Duodenal mucosa (tissue), 2 donors: ENCODE results near the gene PPM1J.
A peak's percentile ranks its signal among the peaks of the same experiment; 100 is the strongest.

ENCODE experiments used
- H3K27ac ChIP-seq: one replicate; pipeline ENCODE4 v1.7.0; 2013; ENCODE audit warnings: low read depth, low read length
- H3K27me3 ChIP-seq, 2 donors: one replicate each; pipeline ENCODE4 v1.7.0; 2013; ENCODE audit warnings: low read length in 2 of 2, control low read depth in 1 of 2; ENCODE audit not compliant: insufficient read depth in 2 of 2, control insufficient read depth in 1 of 2
- H3K36me3 ChIP-seq, 2 donors: one replicate each; pipeline ENCODE4 v1.7.0; 2013; ENCODE audit warnings: low read length in 2 of 2, control low read depth in 1 of 2; ENCODE audit not compliant: insufficient read depth in 2 of 2, control insufficient read depth in 1 of 2
- H3K4me1 ChIP-seq, 2 donors: one replicate each; pipeline ENCODE4 v1.7.0; 2013; ENCODE audit warnings: low read length in 2 of 2, control low read depth in 1 of 2; ENCODE audit not compliant: insufficient read depth in 2 of 2, control insufficient read depth in 1 of 2
- H3K4me3 ChIP-seq, 2 donors: one replicate each; pipeline ENCODE4 v1.7.0; 2013; ENCODE audit warnings: low read length in 2 of 2, low read depth in 1 of 2
- H3K9ac ChIP-seq, 2 donors: one replicate each; pipeline ENCODE4 v1.7.0; 2013; ENCODE audit warnings: low read length in 2 of 2, low read depth in 1 of 2
- H3K9me3 ChIP-seq, 2 donors: one replicate each; pipeline ENCODE4 v1.7.0; 2013; ENCODE audit warnings: low read length in 2 of 2, control low read depth in 1 of 2; ENCODE audit not compliant: control insufficient read depth in 1 of 2

Gene PPM1J

DNA sequence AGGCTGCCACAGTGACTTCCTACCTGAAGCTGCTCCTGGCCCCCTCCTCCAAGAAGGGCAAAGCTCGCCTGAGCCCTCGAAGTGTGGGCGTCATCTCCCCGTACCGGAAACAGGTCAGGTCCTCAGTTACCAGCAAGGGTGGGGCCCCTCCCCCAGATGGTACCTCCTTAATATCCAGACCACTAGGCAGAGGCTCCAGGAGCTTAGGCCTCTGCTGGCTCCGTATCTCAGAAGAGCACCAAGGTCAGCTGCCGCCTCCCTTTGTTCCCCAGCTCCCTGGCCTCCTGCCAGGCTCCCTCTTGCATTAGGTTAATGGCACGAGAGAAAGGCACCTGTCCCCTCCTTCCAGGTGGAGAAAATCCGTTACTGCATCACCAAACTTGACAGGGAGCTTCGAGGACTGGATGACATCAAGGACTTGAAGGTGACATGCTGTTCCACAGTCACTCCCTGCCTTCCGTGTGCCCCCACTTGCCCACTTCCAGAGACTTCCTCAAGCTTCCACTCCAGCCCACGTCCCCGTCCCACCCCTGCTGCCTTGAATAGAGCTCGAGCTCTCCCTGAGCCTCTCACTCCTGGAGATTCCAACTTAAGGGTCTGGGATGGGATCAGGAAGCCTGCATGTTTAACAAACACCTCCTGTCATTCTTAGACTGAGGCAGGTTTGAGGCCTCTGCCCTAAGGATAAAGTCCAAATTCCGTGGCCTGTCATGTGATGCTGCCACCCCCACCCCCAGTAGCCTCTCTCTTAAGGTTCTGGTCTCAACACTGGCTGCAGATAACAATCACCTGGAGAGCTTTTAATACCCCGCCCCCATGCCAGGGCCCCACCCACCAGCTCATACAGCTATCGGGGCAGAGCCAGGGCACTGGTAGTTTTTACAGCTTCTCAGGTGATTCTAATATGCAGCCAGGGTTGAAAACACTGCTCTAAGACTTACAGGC lies 16.5 kb downstream of the PPM1J start:
- no peaks in the 10 kb centered on the region for H3K9me3 ChIP-seq
- no peaks in the 10 kb centered on the region for H3K27me3 ChIP-seq
- H3K9ac ChIP-seq = peak overlapping the region; percentile 54 to 61
- peaks cover 38 to 62% of the 10 kb centered on the region in 2 donors for H3K36me3 ChIP-seq
- peak overlapping the region in 1 of 2 donors; percentile 9 for H3K4me3 ChIP-seq
- H3K27ac ChIP-seq = peak overlapping the region; percentile 85
- peaks cover 40 to 54% of the 10 kb centered on the region in 2 donors for H3K4me1 ChIP-seq

DNA sequence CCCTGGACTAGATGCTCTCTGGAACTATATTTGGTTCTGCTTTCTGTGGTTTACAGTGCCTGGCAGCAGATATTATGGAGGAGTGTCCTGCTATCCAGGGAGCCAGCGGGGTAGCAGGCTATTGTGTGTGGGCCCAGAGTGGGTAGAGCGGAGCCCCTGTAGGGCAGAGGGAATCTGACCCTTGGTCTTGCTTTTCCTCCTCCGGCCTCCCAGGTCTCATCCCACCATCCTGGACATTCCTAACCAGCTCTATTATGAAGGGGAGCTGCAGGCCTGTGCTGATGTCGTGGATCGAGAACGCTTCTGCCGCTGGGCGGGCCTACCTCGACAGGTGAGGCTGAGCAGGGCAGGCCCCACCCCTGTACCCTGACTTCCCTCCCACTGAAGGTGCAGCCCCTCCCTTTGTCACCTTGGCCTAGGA lies 17.3 kb downstream of the PPM1J start:
- Histone ChIP-seq H3K27me3 (no peaks in the 10 kb centered on the region), H3K27ac (no peak overlapping the region), H3K9me3 (no peaks in the 10 kb centered on the region), H3K4me3 (no peak overlapping the region), H3K9ac (peak overlapping the region; percentile 44 to 61), H3K36me3 (peaks cover 37 to 65% of the 10 kb centered on the region in 2 donors), H3K4me1 (peaks cover 40 to 47% of the 10 kb centered on the region in 2 donors)

DNA sequence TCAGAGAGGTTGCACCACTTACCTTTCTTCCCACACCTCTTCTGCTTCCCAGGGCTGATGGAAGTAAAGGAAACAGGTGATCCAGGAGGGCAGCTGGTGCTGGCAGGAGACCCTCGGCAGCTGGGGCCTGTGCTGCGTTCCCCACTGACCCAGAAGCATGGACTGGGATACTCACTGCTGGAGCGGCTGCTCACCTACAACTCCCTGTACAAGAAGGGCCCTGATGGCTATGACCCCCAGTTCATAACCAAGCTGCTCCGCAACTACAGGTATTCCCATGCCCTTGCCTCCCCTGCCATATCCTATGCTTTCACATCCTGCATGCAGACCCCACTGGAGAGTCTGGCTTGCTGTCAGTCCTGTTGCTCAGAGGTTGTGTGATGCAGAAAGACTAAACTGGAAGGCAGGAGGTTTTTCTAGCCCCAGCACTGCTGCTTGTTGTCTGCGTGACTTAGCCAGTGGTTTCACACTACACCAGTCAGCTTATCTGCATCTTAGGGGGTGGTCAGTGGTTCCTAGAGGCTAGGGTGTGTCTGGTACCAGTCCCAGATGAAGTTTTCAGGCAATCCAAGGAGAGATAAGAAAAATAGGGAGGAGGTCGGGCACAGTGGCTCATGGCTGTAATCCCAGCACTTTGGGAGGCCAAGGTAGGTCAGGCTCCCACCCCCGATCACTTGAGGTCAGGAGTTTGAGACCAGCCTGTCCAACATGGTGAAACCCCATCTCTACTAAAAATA lies 18.4 kb downstream of the PPM1J start:
- Histone ChIP-seq H3K9ac (no peak overlapping the region), H3K27ac (no peak overlapping the region), H3K36me3 (peaks cover 35 to 67% of the 10 kb centered on the region in 2 donors), H3K27me3 (no peaks in the 10 kb centered on the region), H3K4me1 (peaks cover 37 to 40% of the 10 kb centered on the region in 2 donors), H3K4me3 (no peak overlapping the region), H3K9me3 (no peaks in the 10 kb centered on the region)

DNA sequence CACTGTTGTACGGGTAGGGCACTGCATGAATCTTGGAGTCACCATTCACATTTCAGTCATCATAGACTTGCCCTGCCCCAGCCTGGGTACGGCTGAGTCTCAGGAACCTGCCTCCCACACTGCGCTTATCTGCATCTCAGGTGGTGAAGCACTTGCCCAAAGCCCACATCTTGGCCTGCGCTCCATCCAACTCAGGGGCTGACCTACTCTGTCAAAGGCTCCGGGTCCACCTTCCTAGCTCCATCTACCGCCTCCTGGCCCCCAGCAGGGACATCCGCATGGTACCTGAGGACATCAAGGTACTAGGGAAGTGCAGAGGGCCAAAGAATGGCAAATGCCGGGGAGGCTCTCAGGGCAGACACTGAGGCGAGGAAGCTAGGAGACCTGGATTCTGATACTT lies 19.9 kb downstream of the PPM1J start:
- H3K9me3 ChIP-seq = no peaks in the 10 kb centered on the region
- H3K27ac ChIP-seq = no peak overlapping the region
- H3K9ac ChIP-seq = no peak overlapping the region
- peaks cover 22 to 25% of the 10 kb centered on the region in 2 donors for H3K4me1 ChIP-seq
- H3K36me3 ChIP-seq = peaks cover 37 to 66% of the 10 kb centered on the region in 2 donors
- no peaks in the 10 kb centered on the region for H3K27me3 ChIP-seq
- no peak overlapping the region for H3K4me3 ChIP-seq

DNA sequence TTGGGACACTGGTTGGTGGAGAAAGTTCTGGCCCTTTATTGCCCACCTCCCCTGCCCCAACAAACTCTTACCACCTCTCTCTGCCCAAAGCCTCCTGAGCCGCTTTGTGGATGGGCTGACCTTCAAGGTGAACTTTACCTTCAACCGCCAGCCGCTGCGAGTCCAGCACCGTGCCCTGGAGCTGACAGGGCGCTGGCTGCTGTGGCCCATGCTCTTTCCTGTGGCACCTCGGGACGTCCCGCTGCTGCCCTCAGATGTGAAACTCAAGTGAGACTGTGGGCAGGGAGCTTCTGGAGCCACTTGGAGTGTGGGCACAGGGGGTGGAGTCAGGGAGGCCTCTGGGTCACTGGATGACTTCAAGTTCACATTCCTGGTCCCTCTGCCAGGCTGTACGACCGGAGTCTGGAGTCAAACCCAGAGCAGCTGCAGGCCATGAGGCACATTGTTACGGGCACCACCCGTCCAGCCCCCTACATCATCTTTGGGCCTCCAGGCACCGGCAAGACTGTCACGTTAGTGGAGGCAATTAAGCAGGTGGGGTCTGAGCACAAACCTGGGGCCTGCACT lies 20.7 kb downstream of the PPM1J start:
- H3K36me3 ChIP-seq = peaks cover 43 to 71% of the 10 kb centered on the region in 2 donors

DNA sequence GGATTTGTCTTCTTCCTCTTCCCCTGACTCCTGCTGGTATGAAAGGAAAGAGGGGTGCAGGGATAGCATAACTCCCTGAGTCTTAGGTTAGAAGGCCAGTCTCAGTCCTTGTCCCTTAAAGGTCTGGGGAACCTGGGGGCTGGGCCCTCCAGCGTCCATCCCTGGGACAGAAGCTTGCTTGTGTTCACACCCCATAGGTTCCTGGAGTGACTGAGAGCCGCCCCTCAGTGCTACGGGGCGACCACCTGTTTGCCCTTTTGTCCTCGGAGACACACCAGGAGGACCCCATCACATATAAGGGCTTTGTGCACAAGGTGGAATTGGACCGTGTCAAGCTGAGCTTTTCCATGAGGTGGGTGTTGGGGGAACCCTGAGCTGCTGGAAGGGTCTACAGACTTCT lies 21.3 kb downstream of the PPM1J start:
- H3K27ac ChIP-seq = no peak overlapping the region
- no peaks in the 10 kb centered on the region for H3K27me3 ChIP-seq
- no peaks in the 10 kb centered on the region for H3K9me3 ChIP-seq
- no peak overlapping the region for H3K9ac ChIP-seq
- peaks cover 46 to 77% of the 10 kb centered on the region in 2 donors for H3K36me3 ChIP-seq
- H3K4me3 ChIP-seq = no peak overlapping the region
- peaks cover 9 to 13% of the 10 kb centered on the region in 2 donors for H3K4me1 ChIP-seq

More for the DNA sequence above, 20.7 kb downstream of the PPM1J start:
- Histone ChIP-seq H3K27me3 (no peaks in the 10 kb centered on the region), H3K9me3 (no peaks in the 10 kb centered on the region), H3K9ac (no peak overlapping the region), H3K27ac (no peak overlapping the region), H3K4me1 (peaks cover 14 to 17% of the 10 kb centered on the region in 2 donors), H3K4me3 (no peak overlapping the region)

DNA sequence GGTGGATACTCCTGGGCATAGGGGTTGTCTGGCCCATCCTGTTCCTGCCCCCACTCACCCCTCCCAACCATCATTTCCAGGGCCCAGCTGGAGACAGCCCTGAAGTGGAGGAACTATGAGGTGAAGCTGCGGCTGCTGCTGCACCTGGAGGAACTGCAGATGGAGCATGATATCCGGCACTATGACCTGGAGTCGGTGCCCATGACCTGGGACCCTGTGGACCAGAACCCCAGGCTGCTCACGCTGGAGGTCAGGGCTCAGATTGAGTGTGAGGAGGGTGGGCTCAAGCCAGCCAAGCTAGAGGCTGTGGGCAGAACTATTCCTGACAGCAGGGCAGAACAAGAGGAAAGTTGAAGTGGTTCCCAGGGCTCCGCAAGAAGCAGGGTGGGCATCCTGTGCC lies 22.5 kb downstream of the PPM1J start:
- Histone ChIP-seq H3K9me3 (no peaks in the 10 kb centered on the region), H3K36me3 (peaks cover 48 to 77% of the 10 kb centered on the region in 2 donors), H3K4me3 (no peak overlapping the region), H3K27me3 (no peaks in the 10 kb centered on the region), H3K9ac (no peak overlapping the region), H3K27ac (no peak overlapping the region), H3K4me1 (peaks cover 0 to 2% of the 10 kb centered on the region in 2 donors)

DNA sequence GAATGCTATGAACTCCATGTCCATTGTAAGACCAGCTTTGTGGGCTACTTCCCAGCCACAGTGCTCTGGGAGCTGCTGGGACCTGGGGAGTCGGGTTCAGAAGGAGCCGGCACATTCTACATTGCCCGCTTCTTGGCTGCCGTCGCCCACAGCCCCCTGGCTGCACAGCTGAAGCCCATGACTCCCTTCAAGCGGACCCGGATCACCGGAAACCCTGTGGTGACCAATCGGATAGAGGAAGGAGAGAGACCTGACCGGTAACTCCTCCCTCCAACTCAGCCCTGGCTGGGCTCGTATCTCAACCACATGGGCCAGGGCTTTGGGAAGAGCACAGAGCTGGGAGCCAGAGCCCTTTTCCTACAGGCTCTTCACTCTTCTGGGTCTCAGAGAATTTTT lies 25.3 kb downstream of the PPM1J start:
- Histone ChIP-seq H3K4me1 (no peaks in the 10 kb centered on the region), H3K27ac (no peak overlapping the region), H3K27me3 (no peaks in the 10 kb centered on the region), H3K9me3 (no peaks in the 10 kb centered on the region), H3K36me3 (peaks cover 37 to 55% of the 10 kb centered on the region in 2 donors), H3K9ac (no peak overlapping the region), H3K4me3 (no peak overlapping the region)

DNA sequence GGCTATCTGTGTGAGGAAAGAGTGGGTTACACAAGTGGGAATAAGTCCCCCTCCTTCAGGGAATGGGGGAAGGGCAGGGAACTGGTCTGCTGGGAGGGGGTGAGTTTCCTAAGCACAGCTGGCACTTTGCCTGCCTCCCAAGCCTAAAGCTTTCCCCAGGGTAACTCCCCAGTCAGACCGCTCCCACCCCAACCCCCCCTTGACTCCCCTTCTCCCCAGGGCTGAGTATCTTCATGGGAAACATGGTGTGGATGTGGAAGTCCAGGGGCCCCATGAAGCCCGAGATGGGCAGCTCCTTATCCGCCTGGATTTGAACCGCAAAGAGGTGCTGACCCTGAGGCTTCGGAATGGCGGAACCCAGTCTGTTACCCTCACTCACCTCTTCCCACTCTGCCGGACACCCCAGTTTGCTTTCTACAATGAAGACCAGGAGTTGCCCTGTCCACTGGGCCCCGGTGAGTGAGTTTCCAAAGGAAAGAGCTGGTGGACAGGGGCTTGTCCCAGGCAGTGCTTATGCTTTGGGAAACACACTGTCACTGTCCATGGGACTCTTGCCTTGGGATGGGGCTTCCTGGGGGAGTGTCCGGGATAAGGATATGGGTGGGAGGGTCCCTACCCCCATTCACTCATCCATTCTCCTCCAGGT lies 25.8 kb downstream of the PPM1J start:
- H3K9me3 ChIP-seq = no peaks in the 10 kb centered on the region
- H3K27me3 ChIP-seq = no peaks in the 10 kb centered on the region
- no peak overlapping the region for H3K4me3 ChIP-seq
- no peak overlapping the region for H3K27ac ChIP-seq
- H3K9ac ChIP-seq = no peak overlapping the region
- H3K36me3 ChIP-seq = peaks cover 32 to 50% of the 10 kb centered on the region in 2 donors
- H3K4me1 ChIP-seq = no peaks in the 10 kb centered on the region
